ENCODE results near the gene DHX38.

The DHX38 gene

GRCh38 chr16:72105978-72106377, 12.3 kb downstream of the DHX38 start:
- no peak for TF ChIP-seq CTCF (IDR thresholded peaks at IDR 0.05; ENCODE audit: low read depth, low read length, missing control alignments)
- H3K4me3 ChIP-seq (replicated peaks; ENCODE audit: low read depth, low read length): no peak overlapping the region
- no peak for DNase-seq (ENCODE audit: extremely low read depth, low read depth)

- DNase-seq (ENCODE audit: extremely low read depth, low read depth): no peak
Measured at GRCh38 chr16:72107371-72107770, 13.7 kb downstream of the DHX38 start.

GRCh38 chr16:72108353-72109102, 14.9 kb downstream of the DHX38 start:
- no peak for DNase-seq (ENCODE audit: extremely low read depth, low read depth)
- H3K4me3 ChIP-seq (replicated peaks; ENCODE audit: low read depth, low read length): no peak overlapping the region
- no peak for TF ChIP-seq CTCF (IDR thresholded peaks at IDR 0.05; ENCODE audit: low read depth, low read length, missing control alignments)

More at GRCh38 chr16:72107371-72107770, 13.7 kb downstream of the DHX38 start:
- no peak overlapping the region for H3K4me3 ChIP-seq (replicated peaks; ENCODE audit: low read depth, low read length)
- TF ChIP-seq CTCF (IDR thresholded peaks at IDR 0.05; ENCODE audit: low read depth, low read length, missing control alignments): no peak

- H3K4me3 ChIP-seq (replicated peaks; ENCODE audit: low read depth, low read length): no peak overlapping the region
- no peak for DNase-seq (ENCODE audit: extremely low read depth, low read depth)
- no peak for TF ChIP-seq CTCF (IDR thresholded peaks at IDR 0.05; ENCODE audit: low read depth, low read length, missing control alignments)
Measured at GRCh38 chr16:72109300-72109699, 15.7 kb downstream of the DHX38 start.

GRCh38 chr16:72109966-72110530, 16.4 kb downstream of the DHX38 start:
- no peak for DNase-seq (ENCODE audit: extremely low read depth, low read depth)
- no peak overlapping the region for H3K4me3 ChIP-seq (replicated peaks; ENCODE audit: low read depth, low read length)
- no peak for TF ChIP-seq CTCF (IDR thresholded peaks at IDR 0.05; ENCODE audit: low read depth, low read length, missing control alignments)

- DNase-seq (ENCODE audit: extremely low read depth, low read depth): no peak
- H3K4me3 ChIP-seq (replicated peaks; ENCODE audit: low read depth, low read length): no peak overlapping the region
- TF ChIP-seq CTCF (IDR thresholded peaks at IDR 0.05; ENCODE audit: low read depth, low read length, missing control alignments): no peak
Measured at GRCh38 chr16:72110662-72111615, 17.3 kb downstream of the DHX38 start.
